Activated B cell treated with CpG ODN at 0.5 μM for 24 hours (primary cell): ENCODE results near the gene IL2RA. TPM values are rescaled to one million over a fixed set of nuclear protein-coding genes. Genes with fewer than 3 reads are reported as not detected.

ENCODE experiments used
- ATAC-seq: fragments of 200-7000 bp; cut with Tn5 transposase; one replicate; pipeline ENCODE4 v1.10.0; 2021; ENCODE audit warnings: low read depth, mild to moderate bottlenecking, moderate library complexity
- CTCF ChIA-PET: fragments of 350-600 bp; sonication (Branson Sonifier 250); formaldehyde crosslinking; loops from one replicate; lab custom pipeline; 2021; ENCODE audit warnings: antibody characterized with exemption; lab: Charles Lee
- POLR2A ChIA-PET: fragments of 350-600 bp; sonication (Branson Sonifier 250); formaldehyde crosslinking; loops from one replicate; lab custom pipeline; 2021; ENCODE audit warnings: antibody characterized with exemption; lab: Charles Lee
- DNase-seq: peaks from one replicate; pipeline ENCODE4 v3.0.0; 2022
- H3K27ac Mint-ChIP-seq: one replicate; pipeline ENCODE4 v1.8.0; 2020; ENCODE audit warnings: mixed read lengths
- H3K27me3 Mint-ChIP-seq: one replicate; pipeline ENCODE4 v1.8.0; 2021; ENCODE audit warnings: mixed read lengths
- H3K36me3 Mint-ChIP-seq: one replicate; pipeline ENCODE4 v1.8.0; 2021; ENCODE audit warnings: low read depth, mixed read lengths
- H3K4me1 Mint-ChIP-seq: one replicate; pipeline ENCODE4 v1.8.0; 2021; ENCODE audit warnings: mixed read lengths
- H3K4me3 Mint-ChIP-seq: one replicate; pipeline ENCODE4 v1.8.0; 2020; ENCODE audit warnings: mild to moderate bottlenecking, mixed read lengths
- H3K9me3 Mint-ChIP-seq: one replicate; pipeline ENCODE4 v1.8.0; 2020; ENCODE audit warnings: mixed read lengths
- intact Hi-C: fragments of 100-400 bp; cut with micrococcal nuclease; formaldehyde crosslinking; loops from one replicate; pipeline ENCODE4 v1.15.1; 2024
- total RNA-seq: library from RNA; stranded (reverse); gene quantifications from 2 replicates; pipeline ENCODE4 v1.2.3, GENCODE V29; 2022
- TF ChIP-seq, protein P1 (sequence below): fragments of 200-600 bp; IDR thresholded peaks from one replicate; pipeline ENCODE4 v1.8.0; 2022; ENCODE audit warnings: antibody characterized with exemption, mild to moderate bottlenecking

Gene IL2RA
- total RNA-seq, 1 donor from 2014 or later = 160 TPM

DNA sequence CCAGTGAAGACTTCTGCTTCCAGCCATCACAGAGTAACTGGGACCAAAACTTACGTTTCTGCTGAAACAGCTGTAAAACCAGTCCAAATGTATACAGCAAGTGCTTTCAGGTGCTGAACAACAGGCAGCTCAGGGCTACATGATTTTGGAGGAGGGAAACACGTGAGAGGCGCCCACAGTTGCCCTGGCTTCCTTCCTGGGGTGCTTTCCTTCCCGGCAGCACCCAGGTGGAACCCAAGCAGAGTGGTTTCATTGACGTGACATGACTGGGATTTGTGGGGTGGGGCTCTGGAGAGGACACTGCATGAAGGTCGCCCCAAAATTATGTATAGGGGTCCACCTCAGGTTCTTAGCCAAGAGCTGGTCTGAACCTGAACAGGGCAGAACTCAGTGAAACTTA is 34.2 kb downstream of the IL2RA start:
- intact Hi-C loops = no loop called here
- no peaks in the 10 kb centered on the region for H3K27me3 Mint-ChIP-seq
- peaks cover 12% of the 10 kb centered on the region for H3K4me1 Mint-ChIP-seq
- TF ChIP-seq, protein P1, sequence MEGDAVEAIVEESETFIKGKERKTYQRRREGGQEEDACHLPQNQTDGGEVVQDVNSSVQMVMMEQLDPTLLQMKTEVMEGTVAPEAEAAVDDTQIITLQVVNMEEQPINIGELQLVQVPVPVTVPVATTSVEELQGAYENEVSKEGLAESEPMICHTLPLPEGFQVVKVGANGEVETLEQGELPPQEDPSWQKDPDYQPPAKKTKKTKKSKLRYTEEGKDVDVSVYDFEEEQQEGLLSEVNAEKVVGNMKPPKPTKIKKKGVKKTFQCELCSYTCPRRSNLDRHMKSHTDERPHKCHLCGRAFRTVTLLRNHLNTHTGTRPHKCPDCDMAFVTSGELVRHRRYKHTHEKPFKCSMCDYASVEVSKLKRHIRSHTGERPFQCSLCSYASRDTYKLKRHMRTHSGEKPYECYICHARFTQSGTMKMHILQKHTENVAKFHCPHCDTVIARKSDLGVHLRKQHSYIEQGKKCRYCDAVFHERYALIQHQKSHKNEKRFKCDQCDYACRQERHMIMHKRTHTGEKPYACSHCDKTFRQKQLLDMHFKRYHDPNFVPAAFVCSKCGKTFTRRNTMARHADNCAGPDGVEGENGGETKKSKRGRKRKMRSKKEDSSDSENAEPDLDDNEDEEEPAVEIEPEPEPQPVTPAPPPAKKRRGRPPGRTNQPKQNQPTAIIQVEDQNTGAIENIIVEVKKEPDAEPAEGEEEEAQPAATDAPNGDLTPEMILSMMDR = no peak
- peaks cover 71% of the 10 kb centered on the region for H3K36me3 Mint-ChIP-seq
- ChIA-PET CTCF (no interaction called here), POLR2A (interaction anchor here (0.6 to 1.3 kb wide), 3 partner anchors 14 to 39 kb away, joined by 3 read pairs; no protein-coding TSS in a partner anchor)
- DNase-seq (no peak), ATAC-seq (no peak)
- no peak overlapping the region for H3K27ac Mint-ChIP-seq
- H3K4me3 Mint-ChIP-seq = no peak overlapping the region
- H3K9me3 Mint-ChIP-seq = peaks cover 4% of the 10 kb centered on the region

DNA sequence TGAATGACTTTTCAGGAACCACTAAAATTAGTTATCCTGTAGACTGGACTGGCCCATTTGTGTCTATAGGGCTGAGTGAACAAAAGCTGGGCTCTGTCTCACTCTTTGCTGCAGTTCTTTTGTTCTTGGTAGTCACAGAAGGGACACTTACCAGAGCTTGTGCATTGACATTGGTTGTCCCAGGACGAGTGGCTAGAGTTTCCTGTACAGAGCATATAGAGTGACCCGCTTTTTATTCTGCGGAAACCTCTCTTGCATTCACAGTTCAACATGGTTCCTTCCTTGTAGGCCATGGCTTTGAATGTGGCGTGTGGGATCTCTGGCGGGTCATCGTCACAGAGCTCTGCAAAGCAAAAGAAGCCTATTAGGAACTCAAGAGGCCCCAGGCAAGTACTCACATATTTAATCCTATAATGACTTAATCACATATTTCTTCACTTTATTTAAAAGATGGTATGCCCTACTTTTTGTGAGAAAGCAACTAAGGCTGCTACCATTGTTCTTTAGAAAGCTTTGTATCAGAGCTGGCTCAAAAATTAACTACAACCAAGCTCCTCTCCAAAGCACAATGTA is 36.4 kb downstream of the IL2RA start:
- H3K27ac Mint-ChIP-seq = no peak overlapping the region
- H3K4me3 Mint-ChIP-seq = no peak overlapping the region
- H3K27me3 Mint-ChIP-seq = no peaks in the 10 kb centered on the region
- TF ChIP-seq, protein P1 = no peak
- ChIA-PET CTCF (interaction anchor here (0.6 to 1.4 kb wide), 3 partner anchors 22 to 60 kb away, joined by 3 to 4 read pairs (median 3); no protein-coding TSS in a partner anchor), POLR2A (interaction anchor here (0.7 to 0.8 kb wide), 2 partner anchors 25 to 43 kb away, joined by 3 read pairs; no protein-coding TSS in a partner anchor)
- peaks cover 4% of the 10 kb centered on the region for H3K9me3 Mint-ChIP-seq
- peaks cover 82% of the 10 kb centered on the region for H3K36me3 Mint-ChIP-seq
- no peak for DNase-seq
- intact Hi-C loops = no loop called here
- H3K4me1 Mint-ChIP-seq = peaks cover 12% of the 10 kb centered on the region
- no peak for ATAC-seq

DNA sequence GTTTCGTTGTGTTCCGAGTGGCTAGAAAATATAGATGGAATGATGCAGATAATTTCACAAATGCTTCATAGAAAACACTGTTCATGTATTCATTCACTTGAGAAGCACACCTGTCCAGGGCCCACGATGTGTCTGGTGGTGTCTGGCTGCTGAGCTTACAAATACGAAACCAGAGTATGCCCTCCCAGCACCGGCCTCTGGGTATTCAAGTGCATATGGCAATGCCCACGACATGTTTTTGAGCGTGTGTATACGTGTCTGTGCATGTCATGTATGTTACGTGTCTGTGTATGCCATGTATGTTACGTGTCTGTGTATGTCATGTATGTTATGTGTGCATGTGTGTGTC is 37.9 kb downstream of the IL2RA start:
- H3K4me1 Mint-ChIP-seq = peaks cover 12% of the 10 kb centered on the region
- POLR2A ChIA-PET = no interaction called here

GRCh38 chr10:6023661-6024333 is 38.4 kb downstream of the IL2RA start:
- H3K27me3 Mint-ChIP-seq = no peaks in the 10 kb centered on the region
- TF ChIP-seq, protein P1 = no peak
- H3K4me1 Mint-ChIP-seq = peaks cover 12% of the 10 kb centered on the region
- no peaks in the 10 kb centered on the region for H3K9me3 Mint-ChIP-seq
- ChIA-PET POLR2A (interaction anchor here (0.7 kb wide), 1 partner anchor 34 kb away, joined by 3 read pairs; no protein-coding TSS in a partner anchor), CTCF (no interaction called here)
- peaks cover 92% of the 10 kb centered on the region for H3K36me3 Mint-ChIP-seq
- no peak overlapping the region for H3K4me3 Mint-ChIP-seq
- ATAC-seq (no peak), DNase-seq (no peak)
- no peak overlapping the region for H3K27ac Mint-ChIP-seq
- intact Hi-C loops = no loop called here

More for the DNA sequence above, 37.9 kb downstream of the IL2RA start:
- no peak for DNase-seq
- intact Hi-C loops = no loop called here
- Mint-ChIP-seq H3K27me3 (no peaks in the 10 kb centered on the region), H3K9me3 (no peaks in the 10 kb centered on the region), H3K36me3 (peaks cover 87% of the 10 kb centered on the region), H3K27ac (no peak overlapping the region), H3K4me3 (no peak overlapping the region)
- ATAC-seq = no peak
- CTCF ChIA-PET = no interaction called here
- TF ChIP-seq, protein P1 = no peak

GRCh38 chr10:6022660-6023059 is 39.5 kb downstream of the IL2RA start:
- POLR2A ChIA-PET = no interaction called here
- H3K27me3 Mint-ChIP-seq = no peaks in the 10 kb centered on the region
- no peak overlapping the region for H3K4me3 Mint-ChIP-seq
- intact Hi-C loops = no loop called here
- H3K36me3 Mint-ChIP-seq = peaks cover 91% of the 10 kb centered on the region
- peaks cover 3% of the 10 kb centered on the region for H3K4me1 Mint-ChIP-seq
- TF ChIP-seq, protein P1 = no peak
- H3K9me3 Mint-ChIP-seq = no peaks in the 10 kb centered on the region
- CTCF ChIA-PET = no interaction called here
- no peak for DNase-seq
- ATAC-seq = no peak
- no peak overlapping the region for H3K27ac Mint-ChIP-seq
